GM13977 (cell line): ENCODE measurements around the gene SLC16A9.

ENCODE experiments used
- DNase-seq: peaks from one replicate; pipeline ENCODE4 v3.0.0; 2012; ENCODE audit warnings: low spot score
- CTCF ChIP-seq: IDR thresholded peaks from 2 replicates; pipeline ENCODE4 v1.5.1; 2012; ENCODE audit warnings: mild to moderate bottlenecking, control low read depth; ENCODE audit not compliant: insufficient read depth; ENCODE audit errors: extremely low read depth, missing control alignments
- in situ Hi-C: fragments of 300-500 bp; cut with MboI; formaldehyde crosslinking; loops from one replicate; pipeline ENCODE4 v1.12.0; 2022; ENCODE audit warnings: low sequenced_read_pairs, low pct_unique_long_range_greater_than_20kb, mixed read lengths, inconsistent platforms; ENCODE audit not compliant: unreplicated experiment

Gene SLC16A9

GRCh38 chr10:59719374-59719773 lies 9.7 kb upstream of the SLC16A9 start:
- TF ChIP-seq CTCF = no peak
- in situ Hi-C loops = no loop called here
- DNase-seq = no peak

- TF ChIP-seq CTCF = no peak
- in situ Hi-C loops = no loop called here
- no peak for DNase-seq
Observed at GRCh38 chr10:59718257-59718656, 8.6 kb upstream of the SLC16A9 start.

- in situ Hi-C loops = no loop called here
- TF ChIP-seq CTCF = no peak
- no peak for DNase-seq
Observed at GRCh38 chr10:59713196-59713821, 3.7 kb upstream of the SLC16A9 start.

GRCh38 chr10:59711871-59712494 lies 2.3 kb upstream of the SLC16A9 start:
- DNase-seq = no peak
- no peak for TF ChIP-seq CTCF
- in situ Hi-C loops = no loop called here

DNA sequence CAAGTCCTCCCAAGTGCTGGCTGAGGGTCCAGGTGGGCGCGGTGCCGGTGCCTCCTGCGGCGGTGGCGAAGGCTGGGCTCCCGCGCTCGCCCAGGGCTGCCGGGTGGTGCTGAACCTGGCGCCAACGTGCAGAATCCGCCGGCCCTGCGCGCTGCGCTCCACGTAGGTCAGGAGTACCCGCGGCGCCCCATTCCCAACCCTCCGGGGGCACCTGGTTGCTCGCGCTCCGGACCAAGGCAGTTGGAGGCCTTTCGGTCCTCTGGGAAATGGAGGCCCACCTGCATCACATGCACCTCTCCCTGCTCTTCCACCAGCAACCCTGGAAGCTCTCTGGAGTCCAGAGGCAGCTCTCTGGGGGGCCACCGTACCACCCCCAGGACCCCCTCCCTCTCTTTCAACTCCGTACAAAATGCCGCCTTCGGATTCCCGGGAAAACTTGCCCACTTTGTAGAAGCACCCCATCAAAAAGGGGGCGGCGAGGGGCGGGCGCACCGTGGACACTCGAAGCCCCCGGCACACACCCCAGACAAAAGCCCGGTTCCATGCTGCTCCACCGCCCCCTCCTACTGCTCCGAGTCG lies 745 bp downstream of the SLC16A9 start:
- peak; percentile 56 for DNase-seq
- no peak for TF ChIP-seq CTCF
- in situ Hi-C loops = no loop called here

GRCh38 chr10:59706851-59707797 lies 2.5 kb downstream of the SLC16A9 start:
- TF ChIP-seq CTCF = no peak
- in situ Hi-C loops = no loop called here
- DNase-seq = no peak
